NCI-H510A (cell line): ENCODE measurements around the gene BCLAF1.
A peak's percentile ranks its signal among the peaks of the same experiment; 100 is the strongest.
"Not testable (repeated sequence)": the region's sequence is repeated elsewhere in the genome, so short reads cannot be mapped to it uniquely, and the experiment has no call there.

Source experiments
- DNase-seq: peaks from one replicate; lab custom pipeline; 2025; lab: John Stamatoyannopoulos, UW

The BCLAF1 gene

DNA sequence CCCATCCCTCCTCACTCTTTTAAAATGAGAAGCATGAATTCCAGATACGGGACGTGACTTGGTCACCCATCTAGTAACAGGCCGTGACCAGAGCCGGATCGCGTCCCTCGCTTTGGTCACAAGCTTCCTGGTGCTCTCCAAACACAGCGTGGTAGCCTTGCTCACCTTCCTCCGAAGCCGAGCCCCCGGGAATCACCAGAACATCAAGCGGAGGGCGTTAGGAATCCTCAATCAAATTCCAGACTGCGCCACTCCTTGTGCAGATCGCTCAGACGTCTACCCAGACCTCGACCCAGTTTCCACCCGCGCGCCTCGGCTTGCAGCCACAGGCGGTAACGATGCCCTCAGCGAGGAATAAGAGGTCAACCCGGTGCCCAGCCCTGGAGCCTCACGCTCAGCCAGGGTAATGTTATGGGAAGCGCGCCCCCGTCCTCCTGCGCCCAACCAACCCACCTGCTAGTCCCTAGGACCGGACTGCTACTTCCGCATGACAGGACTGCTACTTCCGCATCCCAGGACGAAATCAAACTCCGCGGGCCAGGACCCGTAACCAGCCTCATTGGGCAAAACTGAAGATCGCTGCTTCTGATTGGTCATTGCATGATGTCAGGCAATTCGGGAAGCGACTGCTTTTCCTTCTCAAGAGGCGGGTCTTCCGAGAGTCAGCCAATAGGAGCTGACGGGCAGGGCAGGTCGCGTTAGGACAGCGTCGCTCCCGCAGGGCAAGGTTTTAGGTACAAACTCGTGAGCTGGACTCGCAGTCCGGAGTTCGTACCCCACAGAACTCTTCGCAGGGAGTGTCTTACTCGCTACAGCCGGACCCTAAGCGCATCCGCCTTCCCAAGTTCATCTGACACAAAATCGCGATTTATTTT, 39.6 kb downstream of the BCLAF1 start, which contains the start of gene MTFR2:
TSS of gene MTFR2 (minus strand) at position 501 of the 875 bp plus-strand sequence. CDS start 1,212 bp downstream, outside the sequence.
- DNase-seq = peak; percentile 80

DNA sequence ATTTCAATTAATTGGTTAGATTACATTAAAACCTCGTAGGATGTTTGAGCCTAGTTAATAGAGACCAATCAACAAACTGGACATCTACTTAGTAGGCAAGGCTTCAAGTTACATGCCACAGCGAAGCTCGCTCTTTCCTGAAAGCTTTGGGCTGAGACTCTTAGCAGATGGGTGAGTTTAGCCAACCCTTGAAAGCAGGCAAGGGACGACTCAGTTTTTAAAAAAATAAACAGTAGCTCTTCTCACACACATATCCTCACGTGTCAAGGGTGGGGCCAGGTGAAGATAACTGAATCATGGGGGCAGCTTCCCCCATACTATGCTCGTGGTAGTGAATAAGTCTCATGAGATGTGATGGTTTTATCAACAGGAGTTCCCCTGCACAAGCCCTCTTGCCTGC, 40.3 kb downstream of the BCLAF1 start:
- no peak for DNase-seq

DNA sequence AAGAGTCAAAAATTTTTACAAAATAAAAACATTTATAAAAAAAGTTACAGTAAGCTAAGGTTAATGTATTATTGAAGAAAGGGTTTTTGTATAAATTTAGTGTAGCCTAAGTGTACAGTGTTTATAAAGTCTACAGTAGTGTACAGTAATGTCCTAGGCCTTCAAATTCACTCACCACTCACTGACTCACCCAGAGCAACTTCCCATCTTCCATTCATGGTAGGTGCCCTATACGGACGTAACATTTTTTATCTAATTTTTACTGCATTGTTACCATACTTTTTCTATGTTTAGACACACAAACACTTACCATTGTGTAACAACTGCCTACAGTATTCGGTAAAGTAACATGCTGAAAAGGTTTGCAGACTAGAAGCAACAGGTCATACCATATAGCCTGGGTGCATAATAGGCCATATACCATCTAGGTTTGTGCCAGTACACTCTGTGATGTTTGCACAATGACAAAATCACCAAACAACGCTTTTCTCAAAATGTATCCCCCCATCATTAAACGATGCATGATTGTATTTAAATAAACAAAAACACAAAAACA, 45.5 kb downstream of the BCLAF1 start:
- no peak for DNase-seq

DNA sequence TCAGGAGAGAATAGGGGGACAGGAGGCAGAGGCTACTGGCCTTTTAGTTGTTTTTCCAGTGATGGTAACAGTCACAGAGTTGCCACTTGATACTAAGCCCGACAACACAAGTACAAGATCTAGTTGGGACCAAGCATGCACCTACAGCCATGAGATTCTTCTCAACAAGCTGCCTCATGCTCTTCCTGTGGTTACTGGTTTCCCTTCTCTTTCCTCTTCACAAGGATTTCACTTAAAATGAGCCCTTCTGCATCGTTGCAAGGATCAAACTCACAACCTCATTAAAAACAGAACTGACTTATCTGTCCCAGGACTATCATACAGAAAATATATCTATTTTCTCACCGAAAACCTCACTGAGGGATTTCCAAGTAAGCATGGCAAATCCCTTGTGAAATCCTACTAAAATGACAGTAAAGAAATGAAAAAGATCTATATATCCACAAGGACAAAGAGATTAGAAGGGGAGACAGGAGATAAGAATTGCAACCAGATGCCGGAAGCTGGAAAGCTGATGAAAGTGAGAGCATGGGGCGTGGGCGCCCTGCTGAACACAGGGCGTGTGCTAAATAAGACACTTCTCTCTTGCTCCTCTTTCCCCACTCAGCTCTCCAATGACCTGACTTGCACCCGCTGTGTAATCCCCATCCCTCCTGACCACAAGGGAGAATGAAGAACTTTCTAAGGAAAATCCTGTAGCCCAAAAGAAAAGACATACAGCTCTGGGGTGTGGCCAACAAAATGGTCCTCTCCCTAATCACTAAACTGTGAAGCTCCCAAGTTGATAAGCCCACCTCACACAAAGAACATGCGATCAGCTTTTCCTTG, 53.0 kb downstream of the BCLAF1 start:
- DNase-seq = no peak

DNA sequence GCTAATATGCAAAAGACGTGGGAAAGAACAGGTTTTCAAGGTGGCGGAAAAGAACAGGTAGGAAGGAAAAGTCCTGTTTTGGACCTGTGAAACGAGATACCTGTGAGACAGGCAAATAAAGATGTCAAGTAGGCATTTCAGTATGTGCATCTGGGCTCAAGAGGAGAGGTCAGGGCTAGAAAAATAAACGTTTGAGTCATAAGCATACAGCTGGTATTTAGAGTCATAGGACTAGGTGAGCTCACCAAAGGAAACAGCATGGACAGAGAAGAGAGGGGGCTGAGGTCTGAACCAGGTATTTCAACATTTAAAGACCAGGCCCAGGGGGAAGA, 54.4 kb downstream of the BCLAF1 start:
- DNase-seq = peak; percentile 70

DNA sequence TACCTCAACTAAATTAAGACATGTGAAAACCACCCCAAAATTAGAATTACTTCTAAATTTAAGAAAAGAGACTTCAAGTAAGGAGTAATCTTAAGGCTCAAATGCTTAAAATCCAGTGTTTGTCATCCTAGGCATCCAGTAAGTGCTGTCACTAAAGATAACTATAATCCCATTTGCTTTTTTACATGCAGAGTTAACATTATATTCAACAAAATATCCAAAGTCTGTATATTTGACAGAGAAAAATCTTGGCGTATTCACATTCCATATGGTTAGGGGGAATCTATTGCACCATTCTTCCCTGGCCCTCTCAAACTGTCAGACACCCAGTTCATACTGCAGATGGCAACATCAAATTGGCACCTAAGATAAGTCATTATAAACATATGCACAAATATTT, 56.9 kb downstream of the BCLAF1 start:
- DNase-seq = no peak

DNA sequence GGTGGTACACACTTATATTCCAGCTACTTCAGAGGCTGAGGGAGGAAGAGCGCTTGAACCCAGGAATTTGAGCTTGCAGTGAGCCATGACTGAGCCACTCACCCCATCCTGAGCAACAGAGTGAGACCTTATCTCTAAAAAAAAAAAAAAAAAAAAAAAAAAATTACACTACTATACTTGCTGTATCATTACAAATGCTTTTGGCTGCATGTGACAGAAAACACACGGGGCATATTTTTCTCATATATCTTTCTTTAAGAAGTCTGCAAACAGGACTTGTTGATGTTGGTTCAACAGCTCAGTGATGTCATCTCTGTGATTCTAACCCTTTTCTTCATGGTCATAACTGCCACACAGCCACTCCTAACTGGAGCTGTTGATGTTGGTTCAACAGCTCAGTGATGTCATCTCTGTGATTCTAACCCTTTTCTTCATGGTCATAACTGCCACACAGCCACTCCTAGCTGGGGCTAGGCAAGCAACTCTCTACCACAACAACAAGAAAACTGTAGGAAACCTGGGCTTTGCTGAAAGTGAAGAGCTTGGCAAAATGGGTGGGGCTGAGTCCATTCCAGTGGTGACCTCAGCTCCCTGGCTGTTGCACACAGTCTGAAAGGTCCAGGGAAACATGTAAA, 59.3 kb downstream of the BCLAF1 start:
- no peak for DNase-seq

DNA sequence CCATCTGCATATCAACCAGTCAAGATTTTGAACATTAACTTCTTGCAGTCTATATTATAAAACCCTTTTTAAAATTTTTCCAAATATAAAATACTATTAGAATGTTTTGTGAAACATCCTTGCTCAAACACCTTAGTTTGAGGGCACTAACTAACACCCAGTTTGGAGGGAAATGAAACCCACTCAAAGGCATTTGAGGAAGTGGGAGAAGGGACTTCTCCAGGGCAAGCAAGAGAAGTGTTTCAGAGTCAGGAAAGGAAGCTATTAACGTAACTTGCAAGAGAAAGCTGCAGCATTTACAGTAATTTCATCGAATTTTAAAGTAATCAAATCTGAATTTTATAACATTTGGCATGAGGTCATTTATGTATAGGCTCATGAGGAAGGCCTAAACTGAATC, 60.8 kb downstream of the BCLAF1 start:
- DNase-seq = no peak

DNA sequence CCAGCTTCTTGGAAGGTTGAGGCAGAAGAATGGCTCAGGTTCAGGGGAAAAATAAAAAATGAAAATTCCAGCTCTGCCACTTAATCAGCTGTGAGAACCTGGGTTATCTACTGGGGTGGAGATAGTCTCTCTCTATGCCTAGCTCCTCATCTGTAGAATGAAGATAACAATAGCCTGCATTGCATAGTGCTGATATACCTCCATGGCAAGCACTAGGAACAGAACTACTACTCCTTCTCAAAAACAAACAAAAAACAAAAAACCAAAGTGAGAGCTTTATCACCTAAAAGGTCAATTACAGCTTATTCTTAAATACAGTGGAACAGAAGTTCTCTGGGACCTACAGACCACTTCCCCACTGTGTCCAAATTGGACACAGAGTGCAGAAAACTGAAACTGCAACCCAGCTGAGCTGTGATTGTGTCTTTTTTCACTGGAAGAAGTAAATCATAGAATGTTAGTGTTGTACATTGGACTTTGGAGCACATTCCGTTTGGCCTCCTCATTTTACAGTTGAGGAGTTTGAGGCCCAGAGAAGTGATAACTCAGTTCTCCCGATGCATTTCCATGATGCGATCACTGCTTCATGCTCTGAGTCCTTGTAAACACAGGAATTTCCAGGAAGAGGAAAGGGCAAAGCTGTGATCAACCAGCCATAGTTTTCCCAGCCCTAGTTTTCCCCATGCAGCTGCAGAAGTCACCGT, 62.8 kb downstream of the BCLAF1 start:
- DNase-seq = no peak

DNA sequence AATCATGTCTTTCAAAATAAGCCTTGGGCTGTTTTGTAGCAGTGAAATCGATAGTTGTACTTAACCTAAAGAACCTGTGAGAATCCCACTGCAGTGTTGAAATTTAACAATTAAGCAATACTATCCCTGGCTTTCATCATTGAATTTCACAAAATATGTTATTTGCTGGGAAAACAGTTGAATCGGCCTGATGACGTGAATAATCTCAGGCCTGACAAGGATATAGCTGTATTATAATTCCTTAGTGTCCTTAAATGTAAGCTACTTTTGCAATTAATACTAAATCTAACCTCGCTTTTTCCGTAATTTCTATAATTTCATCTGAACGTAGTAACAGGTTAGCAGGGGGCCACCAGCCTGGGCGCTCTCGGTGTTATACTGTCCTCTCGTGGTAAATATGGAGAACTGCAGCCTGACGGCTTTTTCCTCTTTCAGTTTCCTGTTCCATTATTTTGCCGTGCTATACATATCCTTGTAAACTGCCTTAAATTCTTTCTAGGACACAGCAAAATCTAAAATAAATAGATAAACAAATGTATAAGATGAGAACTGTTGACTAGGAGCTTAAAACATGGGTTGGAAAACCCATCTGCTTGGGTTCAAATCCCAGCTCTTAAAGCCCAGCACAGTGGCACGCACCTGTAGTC, 63.5 kb downstream of the BCLAF1 start:
- DNase-seq = no peak

DNA sequence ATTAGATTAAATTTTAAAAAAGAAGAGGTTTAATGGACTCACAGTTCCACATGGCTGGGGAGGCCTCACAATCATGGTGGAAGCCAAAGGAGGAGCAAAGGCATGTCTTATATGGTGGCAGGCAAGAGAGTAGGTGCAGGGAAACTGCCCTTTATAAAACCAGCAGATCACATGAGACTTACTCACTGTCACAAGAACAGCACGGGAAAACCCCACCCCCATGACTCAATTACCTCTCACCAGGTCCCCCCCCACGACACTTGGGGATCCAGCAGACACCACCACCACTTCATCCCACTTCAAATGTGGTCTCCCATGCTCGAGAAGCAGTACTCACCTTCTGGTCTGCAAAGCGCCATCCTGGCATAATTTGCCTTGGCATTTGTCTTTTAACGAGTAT, 64.2 kb downstream of the BCLAF1 start:
- no peak for DNase-seq

DNA sequence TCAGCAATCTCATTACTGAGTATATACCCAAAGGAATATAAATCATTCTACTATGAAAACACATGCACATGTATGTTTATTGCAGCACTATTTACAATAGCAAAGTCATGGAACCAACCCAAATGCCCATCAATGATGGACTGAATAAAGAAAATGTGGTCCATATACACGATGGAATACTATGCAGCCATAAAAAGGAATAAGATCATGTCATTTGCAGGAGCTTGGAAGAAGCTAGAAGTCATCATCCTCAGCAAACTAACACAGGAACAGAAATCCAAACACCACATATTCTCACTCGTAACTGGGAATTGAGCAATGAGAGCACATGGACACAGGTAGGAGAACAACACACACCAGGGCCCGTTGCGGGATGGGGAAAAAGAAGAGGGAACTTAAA, 64.7 kb downstream of the BCLAF1 start:
- DNase-seq = not testable (repeated sequence)

DNA sequence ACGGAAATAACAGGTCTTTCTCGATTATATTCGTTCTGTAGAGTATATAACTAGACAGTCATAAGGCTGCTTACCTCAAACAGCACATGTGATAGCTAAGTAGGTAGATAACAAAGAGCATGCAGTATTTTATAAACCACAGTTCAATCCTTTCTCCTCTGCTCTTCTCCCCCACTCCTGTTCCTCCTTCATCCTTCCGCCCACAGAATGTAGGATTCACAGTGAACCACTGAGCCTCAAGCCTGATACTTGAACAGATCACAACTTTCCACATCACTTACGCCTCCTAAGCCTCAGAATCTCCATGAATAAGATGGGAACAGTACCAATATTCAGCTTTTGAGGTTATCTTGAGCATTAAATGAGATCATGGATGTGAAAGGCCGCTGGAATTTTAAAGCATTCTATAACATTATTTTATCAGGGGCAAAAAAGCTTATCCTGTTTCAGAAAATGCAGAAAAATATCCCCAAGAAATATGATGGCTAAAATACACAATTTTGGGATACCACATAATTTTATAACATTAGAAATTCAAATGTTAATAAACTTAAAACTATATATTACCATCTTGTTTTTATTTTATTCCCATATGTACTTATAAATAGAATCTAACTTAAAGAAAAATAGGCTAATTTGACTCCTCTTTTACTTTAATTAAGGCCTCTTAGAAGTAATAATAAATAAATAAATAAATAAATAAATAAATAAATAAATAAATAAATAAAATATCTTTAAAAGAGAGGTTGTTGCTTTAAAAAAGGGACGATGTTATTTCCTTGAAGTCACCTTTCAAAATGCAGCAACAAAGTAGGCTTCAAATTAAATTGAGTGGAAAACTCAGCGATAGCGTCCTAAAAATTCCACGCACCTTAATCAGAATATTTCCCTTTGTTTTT, 72.9 kb downstream of the BCLAF1 start:
- DNase-seq = no peak

DNA sequence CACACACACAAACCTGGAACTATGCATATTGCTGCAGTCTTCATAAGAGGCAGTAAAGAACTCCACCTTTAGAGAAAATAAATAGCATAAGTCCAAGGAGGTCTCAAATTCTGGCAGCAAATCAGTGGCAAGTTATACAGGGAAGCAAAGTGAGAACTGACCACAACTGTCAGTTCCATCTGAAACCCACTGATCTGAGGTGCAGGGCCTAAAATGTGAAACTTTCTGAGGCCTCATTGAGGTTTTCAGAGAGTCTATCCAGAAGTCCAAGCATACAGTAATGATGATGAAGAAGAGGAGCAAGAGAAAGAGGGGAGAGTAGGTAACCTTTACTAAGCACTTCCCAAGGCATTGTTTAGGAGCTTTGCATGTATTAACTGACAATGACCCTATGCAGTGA, 75.8 kb downstream of the BCLAF1 start:
- no peak for DNase-seq

DNA sequence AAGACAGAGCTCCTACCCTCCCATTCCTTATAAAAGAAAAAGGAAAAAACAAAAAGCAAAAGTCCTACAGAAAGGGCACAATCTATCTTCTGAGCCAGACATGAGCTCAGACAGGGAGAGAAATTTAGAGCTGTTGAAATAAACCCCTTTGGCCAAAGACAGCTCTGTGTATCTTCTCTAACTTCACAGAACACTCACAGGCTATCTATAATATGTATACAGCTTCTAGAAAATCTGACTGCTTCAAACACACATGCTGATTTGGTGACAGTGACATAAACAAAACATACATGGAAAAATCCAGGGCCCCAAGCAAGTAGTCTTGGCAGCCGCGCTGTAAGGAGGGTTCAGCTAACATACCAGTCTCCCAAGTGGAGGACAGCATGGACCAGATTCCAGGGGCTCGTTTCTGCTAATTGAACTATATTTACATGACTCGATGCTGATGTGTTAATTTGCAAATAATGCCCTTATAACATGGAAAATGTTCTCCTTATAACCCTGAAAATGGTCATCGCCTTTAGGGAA, 76.6 kb downstream of the BCLAF1 start:
- DNase-seq = no peak

DNA sequence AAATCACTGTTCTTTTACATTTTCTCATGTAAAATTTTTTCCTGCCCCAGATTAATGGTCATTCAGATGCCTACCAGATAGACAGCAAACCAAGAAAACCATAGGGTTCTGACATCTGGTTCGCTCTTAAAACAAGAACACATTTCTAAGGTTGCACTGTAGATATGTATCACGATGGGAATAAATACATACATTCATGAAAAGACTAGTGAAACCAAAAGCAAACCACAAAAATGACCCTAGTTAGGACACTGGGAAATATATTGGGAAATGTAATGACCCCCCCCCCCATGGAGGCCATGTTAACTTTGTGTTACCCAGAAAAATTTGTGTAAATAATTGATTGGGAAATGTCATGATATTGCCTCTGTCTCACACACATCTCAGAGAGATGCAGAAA, 77.0 kb downstream of the BCLAF1 start:
- DNase-seq = no peak

DNA sequence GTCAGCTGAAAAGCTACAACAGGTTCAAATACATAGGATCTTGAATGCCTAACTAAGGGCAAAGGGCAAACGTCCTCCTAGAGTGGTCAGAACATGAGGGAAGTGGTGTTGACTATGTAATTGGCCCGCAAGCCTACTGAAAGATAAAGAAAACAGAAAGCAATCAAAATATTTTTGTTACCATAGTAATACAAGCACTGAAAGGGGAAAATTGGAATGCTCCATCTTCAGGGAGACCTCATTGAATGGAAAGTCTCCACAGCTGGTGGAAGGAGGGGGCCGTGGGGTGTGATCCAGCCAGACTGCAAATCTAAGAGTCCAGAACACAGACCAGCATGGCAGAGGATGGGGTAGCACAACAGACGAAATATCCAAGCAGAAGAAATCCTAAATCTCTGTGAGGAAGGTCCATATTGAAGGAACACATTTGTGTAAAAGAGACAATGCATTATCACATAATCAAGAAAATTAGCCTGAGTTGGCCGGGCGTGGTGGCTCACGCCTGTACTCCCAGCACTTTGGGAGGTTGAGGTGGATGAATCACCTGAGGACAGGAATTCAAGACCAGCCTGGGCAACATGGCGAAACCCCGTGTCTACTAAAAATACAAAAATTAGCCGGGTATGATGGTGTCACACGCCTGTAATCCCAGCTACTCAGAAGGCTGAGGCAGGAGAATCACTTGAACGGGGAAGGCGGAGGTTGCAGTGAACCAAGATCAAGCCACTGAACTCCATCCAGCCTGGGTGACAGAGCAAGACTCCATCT, 79.1 kb downstream of the BCLAF1 start:
- DNase-seq = no peak

DNA sequence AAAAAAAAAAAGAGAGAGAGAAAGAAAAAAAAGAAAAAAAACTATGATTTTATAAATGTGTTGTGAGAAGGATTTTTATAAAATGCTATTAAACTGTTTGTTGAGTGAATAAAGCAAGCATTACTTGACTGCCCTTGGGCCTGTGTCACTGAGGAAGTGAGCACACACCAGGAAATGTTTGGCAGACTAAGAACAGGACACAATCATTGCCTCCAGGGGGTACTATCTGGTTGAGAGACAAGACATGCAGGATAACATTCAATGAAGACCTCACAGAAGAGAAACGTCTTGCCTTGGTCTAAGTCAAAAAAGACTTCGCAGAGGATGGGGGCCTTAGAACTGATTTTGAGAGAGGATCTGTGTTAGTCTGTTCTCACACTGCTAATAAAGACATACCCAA, 80.2 kb downstream of the BCLAF1 start:
- no peak for DNase-seq

DNA sequence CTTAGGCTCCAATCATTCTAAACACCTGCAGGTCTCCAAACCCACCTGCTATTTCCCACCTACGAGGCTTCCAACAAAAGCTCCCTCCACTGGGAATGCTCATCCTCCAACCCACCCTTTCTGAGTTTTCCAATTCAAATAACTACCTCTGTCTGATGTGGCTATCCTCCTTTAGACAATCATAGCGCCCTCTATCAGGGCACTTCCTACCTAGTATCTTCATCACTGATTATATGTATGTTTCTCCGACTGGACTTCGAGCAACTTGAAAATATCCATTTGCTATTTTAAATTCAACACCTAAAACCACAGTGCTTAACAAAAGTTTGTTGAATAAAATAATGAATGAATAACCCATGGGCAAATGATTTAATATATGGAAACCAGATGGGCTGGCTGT, 80.9 kb downstream of the BCLAF1 start:
- no peak for DNase-seq
